ENCODE measurements around the gene SLC35G4.
"Not testable (repeated sequence)": the region's sequence is repeated elsewhere in the genome, so short reads cannot be mapped to it uniquely, and the experiment has no call there.

The SLC35G4 gene

DNA sequence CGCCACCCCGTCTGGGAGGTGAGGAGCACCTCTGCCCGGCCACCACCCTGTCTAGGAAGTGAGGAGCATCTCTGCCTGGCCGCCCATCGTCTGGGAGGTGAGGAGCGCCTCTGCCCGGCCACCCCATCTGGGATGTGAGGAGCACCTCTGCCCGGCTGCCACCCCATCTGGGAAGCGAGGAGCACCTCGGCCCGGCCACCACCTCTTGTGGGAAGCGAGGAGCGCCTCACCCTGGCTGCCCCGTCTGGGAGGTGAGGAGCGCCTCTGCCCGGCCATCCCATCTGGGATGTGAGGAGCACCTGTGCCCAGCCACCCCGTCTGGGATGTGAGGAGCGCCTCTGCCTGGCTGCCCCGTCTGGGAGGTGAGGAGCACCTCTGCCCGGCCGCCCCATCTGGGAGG is 4.6 kb downstream of the SLC35G4 start:
- not testable (repeated sequence) for DNase-seq

DNA sequence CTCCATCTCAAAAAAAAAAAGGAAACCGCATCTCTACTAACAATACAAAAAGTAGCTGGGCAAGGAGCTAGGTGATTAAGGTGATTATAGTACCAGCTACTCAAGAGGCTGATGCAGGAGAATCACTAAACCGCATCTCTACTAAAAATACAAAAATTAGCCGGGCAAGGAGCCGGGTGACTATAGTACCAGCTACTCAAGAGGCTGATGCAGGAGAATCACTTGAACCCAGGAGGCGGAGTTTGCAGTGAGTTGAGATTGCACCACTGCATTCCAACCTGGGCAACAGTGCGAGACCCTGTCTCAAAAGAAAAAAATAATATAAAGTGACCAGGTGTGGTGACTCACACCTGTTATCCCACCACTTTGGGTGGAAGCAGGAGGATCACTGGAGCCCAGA is 5.6 kb downstream of the SLC35G4 start:
- not testable (repeated sequence) for DNase-seq

DNA sequence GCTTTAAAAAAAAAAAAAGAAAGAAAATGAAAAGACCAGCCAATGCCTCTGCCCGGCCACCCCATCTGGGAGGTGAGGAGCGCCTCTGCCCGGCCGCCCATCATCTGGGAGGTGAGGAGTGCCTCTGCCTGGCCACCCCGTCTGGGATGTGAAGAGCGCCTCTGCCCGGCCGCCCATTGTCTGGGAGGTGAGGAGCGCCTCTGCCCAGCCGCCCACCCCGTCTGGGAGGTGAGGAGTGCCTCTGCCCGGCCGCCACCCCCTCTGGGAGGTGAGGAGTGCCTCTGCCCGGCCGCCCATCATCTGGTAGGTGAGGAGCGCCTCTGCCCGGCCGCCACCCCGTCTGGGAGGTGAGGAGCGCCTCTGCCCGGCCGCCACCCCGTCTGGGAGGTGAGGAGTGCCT is 37.9 kb downstream of the SLC35G4 start:
- not testable (repeated sequence) for DNase-seq

DNA sequence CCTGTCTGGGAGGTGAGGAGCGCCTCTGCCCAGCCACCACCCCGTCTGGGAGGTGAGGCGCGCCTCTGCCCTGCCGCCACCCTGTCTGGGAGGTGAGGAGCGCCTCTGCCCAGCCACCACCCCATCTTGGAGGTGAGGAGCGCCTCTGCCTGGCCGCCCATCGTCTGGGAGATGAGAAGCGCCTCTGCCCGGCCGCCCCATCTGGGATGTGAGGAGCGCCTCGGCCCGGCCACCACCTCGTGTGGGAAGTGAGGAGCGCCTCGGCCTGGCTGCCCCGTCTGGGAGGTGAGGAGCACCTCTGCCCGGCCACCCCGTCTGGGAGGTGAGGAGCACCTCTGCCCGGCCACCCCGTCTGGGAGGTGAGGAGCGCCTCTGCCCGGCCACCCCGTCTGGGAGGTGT is 38.4 kb downstream of the SLC35G4 start:
- DNase-seq = not testable (repeated sequence)

DNA sequence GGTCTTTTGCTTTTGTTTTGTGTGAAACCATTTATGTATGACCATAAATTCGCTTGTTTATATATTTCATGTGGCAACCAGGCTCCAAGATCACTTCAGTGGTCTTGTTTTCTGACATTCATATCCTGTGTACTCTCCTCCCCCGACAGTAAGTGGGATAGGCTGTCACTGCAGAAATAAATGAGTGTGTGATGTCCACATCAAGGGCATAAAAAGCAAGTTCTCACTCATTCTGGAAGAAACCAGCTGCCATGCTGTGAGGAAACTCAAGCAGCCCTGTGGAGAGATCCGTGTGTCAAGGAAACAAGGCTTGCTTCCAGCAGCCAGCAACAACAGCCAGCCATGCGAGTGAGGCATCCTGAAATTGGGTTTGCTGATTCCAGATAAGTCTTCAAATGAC is 40.4 kb downstream of the SLC35G4 start:
- no peak for DNase-seq

DNA sequence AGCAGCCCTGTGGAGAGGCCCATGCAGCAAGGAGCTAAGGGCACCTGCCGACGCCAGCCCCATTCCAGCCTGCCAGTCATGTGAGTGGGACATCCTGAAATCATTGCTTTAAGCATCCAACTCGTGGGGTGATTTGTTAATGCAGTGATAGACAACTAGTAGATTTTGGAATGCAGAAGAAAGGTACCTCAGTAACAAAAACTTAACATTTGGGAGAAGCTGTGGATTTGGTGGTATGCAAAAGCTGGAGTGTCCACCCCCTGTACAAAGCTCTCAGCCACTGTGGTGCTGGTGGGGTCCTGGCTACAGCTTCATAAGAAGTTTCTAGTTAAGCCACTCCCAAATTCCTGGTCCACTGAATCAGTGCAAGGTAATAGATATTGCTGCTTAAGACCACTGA is 42.5 kb downstream of the SLC35G4 start:
- no peak for DNase-seq

DNA sequence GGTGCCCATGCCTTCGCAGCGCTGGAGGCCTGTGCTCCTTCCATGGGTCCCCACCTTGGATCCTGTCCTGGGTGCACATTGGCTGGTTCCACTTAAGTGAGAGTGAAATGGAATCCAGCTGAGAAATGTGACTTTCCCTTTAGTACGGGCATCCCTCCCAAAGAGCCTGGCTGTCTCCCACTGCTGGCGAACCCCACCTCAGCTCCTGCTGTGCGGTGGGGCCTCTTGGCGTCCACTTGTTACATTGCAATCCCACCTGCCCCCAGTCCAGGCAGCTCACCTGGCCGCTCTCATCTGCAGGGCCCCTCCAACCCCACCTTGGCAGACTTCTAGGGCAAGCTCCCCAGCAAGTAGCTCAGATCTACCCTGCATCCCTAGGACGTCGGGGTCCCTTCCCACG is 44.1 kb downstream of the SLC35G4 start:
- no peak for DNase-seq

DNA sequence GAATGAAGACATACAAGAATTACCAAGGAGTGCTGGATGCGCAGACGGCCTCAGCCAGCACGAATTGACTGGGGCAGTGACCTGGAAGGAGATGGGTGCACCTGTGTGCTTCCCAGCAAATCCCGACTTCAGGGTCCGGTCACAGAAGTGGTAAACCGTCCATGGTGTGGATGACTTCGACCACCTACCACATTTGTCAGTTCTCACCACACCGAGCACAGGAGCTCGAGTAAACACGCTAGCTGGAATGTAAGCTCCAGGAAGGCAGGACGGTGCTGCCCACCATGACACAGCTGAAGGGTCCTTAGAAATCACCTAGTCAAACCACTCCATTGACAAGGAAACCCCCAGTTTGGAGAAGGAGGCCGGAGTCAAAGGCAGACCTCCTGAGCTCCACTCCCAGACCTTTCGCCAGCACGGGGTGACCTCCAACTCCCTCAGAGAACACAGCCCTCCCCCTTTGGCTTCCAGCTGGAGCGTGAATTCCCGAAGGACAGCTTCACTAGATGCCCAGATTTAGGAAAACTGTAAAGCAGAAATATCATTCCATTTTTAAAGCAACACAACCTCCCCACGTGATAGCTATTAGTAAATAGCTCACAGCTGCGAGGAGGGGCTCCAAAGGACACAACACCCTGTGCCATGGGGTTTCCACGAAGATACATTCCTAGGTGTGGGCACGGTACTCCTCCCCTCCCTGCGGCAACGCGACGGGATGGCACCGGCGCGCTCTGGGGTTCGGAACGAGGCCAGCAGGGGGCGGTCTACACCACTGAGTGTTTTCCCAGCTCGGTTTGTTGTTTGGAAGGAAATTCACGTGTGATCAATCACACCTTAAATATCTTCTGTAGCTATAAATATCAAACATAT is 45.6 kb downstream of the SLC35G4 start:
- DNase-seq = peak; percentile 37

DNA sequence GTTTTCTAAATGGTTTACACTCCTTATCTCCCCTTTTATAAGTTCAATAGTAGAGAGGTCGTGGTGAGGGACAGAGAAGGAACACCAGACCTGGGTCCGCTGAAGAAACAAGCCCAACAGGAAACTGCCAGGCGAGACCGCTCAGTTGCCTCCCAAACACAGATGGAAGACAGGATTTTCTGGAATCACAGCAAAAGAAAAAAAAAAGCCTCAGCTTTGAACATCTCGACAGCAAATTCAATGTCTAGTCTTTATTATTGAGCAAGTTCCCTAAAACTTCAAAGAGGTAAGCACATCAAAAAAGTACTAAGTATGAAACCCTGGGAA is 46.2 kb downstream of the SLC35G4 start:
- no peak for DNase-seq

DNA sequence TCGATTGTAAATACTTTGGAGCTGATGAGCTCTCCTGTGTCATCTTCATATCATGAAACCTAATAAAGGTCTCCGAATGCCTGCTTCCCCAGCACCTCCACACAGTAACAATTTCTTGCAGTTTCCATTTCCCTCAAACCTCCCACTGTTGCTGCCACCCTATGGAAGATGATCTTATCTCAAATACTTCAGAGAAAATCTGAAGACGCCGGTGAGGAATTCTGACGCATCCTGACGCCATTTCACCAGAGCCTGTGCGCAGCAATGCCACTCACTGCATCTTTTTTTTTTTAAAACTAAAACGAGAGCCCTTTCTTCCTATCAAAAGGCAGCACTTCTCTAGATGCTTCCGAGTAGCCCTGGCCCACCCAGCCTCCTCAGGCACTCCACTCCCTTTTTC is 47.8 kb downstream of the SLC35G4 start:
- DNase-seq = no peak

DNA sequence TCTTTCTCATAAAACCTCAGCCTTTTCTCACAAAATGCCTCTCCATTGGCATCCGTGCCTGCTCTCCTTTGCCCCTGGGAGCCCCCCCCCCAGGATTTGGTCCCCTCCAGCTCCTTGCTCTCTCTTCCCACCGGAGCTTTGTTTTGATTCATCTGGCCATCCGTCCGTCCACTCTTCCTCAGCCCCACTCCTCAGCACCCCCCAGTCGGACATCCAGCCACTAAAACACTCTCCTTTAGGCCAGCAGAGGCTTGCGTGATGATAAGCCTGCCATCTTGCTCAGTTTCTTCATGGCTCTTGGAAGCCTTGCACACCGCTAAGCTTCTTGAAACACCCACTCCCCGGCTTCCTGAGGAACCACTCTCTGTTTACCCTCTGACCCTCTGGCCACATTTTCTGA is 48.2 kb downstream of the SLC35G4 start:
- no peak for DNase-seq

DNA sequence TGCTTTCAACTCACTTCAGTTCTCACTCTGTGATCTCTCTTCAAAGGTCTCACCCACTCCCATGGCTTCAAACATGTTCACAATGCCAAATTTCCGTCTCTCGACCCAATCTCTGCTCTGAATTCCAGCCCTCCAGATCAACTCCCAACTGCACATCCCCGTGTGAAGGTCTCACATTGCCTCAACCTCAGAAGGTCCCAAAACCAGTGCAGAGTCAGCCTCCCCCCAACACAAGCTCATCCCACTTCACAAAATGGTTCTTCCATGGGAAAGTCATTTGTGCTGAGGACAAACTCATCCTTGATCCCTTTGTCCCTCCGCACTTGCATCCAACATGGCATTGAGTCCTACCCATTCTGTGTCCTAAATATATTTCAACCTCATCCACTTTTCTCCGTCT is 48.6 kb downstream of the SLC35G4 start:
- no peak for DNase-seq

DNA sequence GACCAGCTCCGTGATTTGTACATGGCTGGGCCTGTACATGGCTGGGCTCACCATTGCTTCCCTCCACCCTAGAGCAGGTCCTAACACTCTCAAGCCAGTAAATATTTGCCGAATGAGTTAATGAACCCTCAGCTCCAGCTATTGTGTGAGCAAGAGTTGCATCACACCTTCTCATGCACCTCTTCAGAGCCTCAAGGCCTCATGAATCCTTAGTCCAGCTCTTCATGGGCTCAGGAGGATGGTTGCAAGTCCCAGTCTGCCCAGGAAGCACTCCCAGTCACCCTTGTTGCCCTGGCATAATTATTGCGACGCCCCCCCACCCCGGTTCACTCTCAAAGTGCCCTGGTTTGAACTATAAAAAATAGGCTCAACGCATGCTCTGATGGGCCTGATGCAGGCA is 49.6 kb downstream of the SLC35G4 start:
- no peak for DNase-seq
